Ovary (tissue), 3 donors: ENCODE data around the gene COL25A1.

Experiments
- CTCF ChIP-seq, 3 donors: fragments of 450-650 bp in 2 of 3; fragments of 200-600 bp in 1 of 3; IDR thresholded peaks; one replicate each; pipeline versions ENCODE4 v1.5.1 to v1.8.0; 2016 to 2022; ENCODE audit warnings: antibody characterized with exemption in 3 of 3, mild to moderate bottlenecking in 1 of 3
- POLR2A ChIP-seq: fragments of 450-650 bp; IDR thresholded peaks from one replicate; pipeline ENCODE4 v1.6.1; 2017; ENCODE audit warnings: antibody characterized with exemption, mild to moderate bottlenecking, moderate library complexity
- donor health status: DM: no; HTN: no; CAD: no.

GRCh38 chr4:109053257-109053656 lies 249.2 kb downstream of the COL25A1 start:
- TF ChIP-seq CTCF (IDR thresholded peaks at IDR 0.05) (no peak), POLR2A (no peak)
